Large intestine (tissue), 3 donors: ENCODE measurements around the gene APP. TPM values are rescaled to one million over a fixed set of nuclear protein-coding genes. Genes with fewer than 3 reads are reported as not detected.
"Not testable (repeated sequence)": the region's sequence is repeated elsewhere in the genome, so short reads cannot be mapped to it uniquely, and the experiment has no call there.

Experiments used
- DNase-seq, 2 donors: peaks; one replicate each; pipeline versions ENCODE4 v3.0.0 to v3.0.0-alpha.2; 2013
- H3K27ac ChIP-seq: one replicate; pipeline ENCODE4 v1.5.1; 2013; ENCODE audit warnings: low read length
- H3K27me3 ChIP-seq: 2 replicates; pipeline ENCODE4 v1.6.1; 2013; ENCODE audit warnings: low read length; ENCODE audit not compliant: control insufficient read depth, insufficient read depth
- H3K36me3 ChIP-seq: 2 replicates; pipeline ENCODE4 v1.6.1; 2013; ENCODE audit warnings: low read length; ENCODE audit not compliant: control insufficient read depth, insufficient read depth
- H3K4me1 ChIP-seq: one replicate; pipeline ENCODE4 v1.6.1; 2013; ENCODE audit warnings: low read length; ENCODE audit not compliant: control insufficient read depth, insufficient read depth
- H3K4me3 ChIP-seq: one replicate; pipeline ENCODE4 v1.5.1; 2013; ENCODE audit warnings: low read length
- H3K9me3 ChIP-seq: one replicate; pipeline ENCODE4 v1.6.1; 2013; ENCODE audit warnings: mild to moderate bottlenecking, low read depth, low read length, moderate library complexity; ENCODE audit not compliant: control insufficient read depth
- WGBS: methylation state at CpG from one replicate; pipeline ENCODE4 v1.1.5; 2013; ENCODE audit warnings: low lambda C conversion rate; ENCODE audit not compliant: insufficient coverage; 5-methylcytosine and 5-hydroxymethylcytosine counted together
- polyA plus RNA-seq: library from polyadenylated mRNA; unstranded; fragments of 120-200 nt; gene quantifications from one replicate; pipeline ENCODE4 v1.2.1, GENCODE V29; 2013

The APP gene
- polyA plus RNA-seq, 1 donor = 265 TPM

DNA sequence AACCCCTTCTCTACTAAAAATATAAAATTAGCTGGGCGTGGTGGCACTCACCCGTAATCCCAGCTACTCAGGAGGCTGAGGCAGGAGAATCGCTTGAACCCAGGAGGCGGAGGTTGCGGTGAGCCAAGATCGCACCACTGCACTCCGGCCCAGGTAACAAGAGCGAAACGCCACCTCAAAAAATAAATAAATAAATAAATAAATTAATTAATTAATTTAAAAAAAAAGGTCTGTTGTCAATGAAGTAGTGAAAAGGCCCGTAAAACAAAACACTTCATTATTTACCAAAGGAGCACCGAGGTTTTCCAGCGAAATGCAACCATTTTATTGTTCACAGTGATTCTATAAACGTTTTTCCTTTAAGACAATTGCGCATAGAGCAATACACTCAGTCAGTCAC, 39.5 kb downstream of the APP start:
- not testable (repeated sequence) for H3K36me3 ChIP-seq, H3K4me1 ChIP-seq, H3K9me3 ChIP-seq, H3K27ac ChIP-seq, H3K4me3 ChIP-seq, DNase-seq, H3K27me3 ChIP-seq
- 100% methylated on average over 6 of the region's 14 CpGs for WGBS

GRCh38 chr21:26130249-26130881, 40.2 kb downstream of the APP start:
- Histone ChIP-seq H3K27ac (no peak overlapping the region), H3K36me3 (no peaks in the 10 kb centered on the region), H3K9me3 (no peaks in the 10 kb centered on the region), H3K4me1 (no peaks in the 10 kb centered on the region), H3K27me3 (no peaks in the 10 kb centered on the region), H3K4me3 (no peak overlapping the region)
- no peak for DNase-seq
- WGBS = no CpG with 5 or more reads among the region's 4 CpGs

- 80% methylated on average over 2 of the region's 6 CpGs for WGBS
Measured at GRCh38 chr21:26127918-26128317, 42.7 kb downstream of the APP start.

GRCh38 chr21:26127073-26127814, 43.3 kb downstream of the APP start:
- no peak overlapping the region for H3K4me3 ChIP-seq
- no peak overlapping the region for H3K27ac ChIP-seq
- H3K36me3 ChIP-seq = no peaks in the 10 kb centered on the region
- DNase-seq = no peak
- no peaks in the 10 kb centered on the region for H3K9me3 ChIP-seq
- peaks cover 4% of the 10 kb centered on the region for H3K4me1 ChIP-seq
- H3K27me3 ChIP-seq = no peaks in the 10 kb centered on the region
- WGBS = 80% methylated on average over 1 of the region's 1 CpG

More at GRCh38 chr21:26127918-26128317, 42.7 kb downstream of the APP start:
- H3K4me1 ChIP-seq = peaks cover 4% of the 10 kb centered on the region
- H3K4me3 ChIP-seq = no peak overlapping the region
- H3K36me3 ChIP-seq = no peaks in the 10 kb centered on the region
- H3K9me3 ChIP-seq = no peaks in the 10 kb centered on the region
- no peaks in the 10 kb centered on the region for H3K27me3 ChIP-seq
- no peak overlapping the region for H3K27ac ChIP-seq
- no peak for DNase-seq

DNA sequence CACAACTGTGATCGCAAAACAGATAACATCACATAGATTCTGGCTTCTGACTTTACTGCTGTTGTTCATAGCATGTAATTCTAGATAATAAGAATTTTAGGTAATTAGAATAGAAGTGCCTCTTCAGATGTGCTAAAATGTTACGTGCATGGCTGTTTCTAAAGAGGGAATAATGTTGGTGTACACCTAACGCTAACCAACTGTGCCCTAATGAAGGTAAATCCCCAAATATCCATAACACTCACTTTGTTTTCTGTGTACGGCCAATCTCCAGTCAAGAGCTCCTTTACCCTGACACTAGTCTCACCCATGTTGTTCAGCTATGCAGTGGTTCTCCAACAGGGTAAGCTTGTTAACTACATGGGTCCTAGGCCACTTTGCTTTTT, 44.4 kb downstream of the APP start:
- Histone ChIP-seq H3K27ac (no peak overlapping the region), H3K4me1 (peaks cover 4% of the 10 kb centered on the region), H3K9me3 (no peaks in the 10 kb centered on the region), H3K36me3 (no peaks in the 10 kb centered on the region), H3K27me3 (no peaks in the 10 kb centered on the region), H3K4me3 (no peak overlapping the region)
- no peak for DNase-seq
- 89% methylated on average over 1 of the region's 4 CpGs for WGBS

DNA sequence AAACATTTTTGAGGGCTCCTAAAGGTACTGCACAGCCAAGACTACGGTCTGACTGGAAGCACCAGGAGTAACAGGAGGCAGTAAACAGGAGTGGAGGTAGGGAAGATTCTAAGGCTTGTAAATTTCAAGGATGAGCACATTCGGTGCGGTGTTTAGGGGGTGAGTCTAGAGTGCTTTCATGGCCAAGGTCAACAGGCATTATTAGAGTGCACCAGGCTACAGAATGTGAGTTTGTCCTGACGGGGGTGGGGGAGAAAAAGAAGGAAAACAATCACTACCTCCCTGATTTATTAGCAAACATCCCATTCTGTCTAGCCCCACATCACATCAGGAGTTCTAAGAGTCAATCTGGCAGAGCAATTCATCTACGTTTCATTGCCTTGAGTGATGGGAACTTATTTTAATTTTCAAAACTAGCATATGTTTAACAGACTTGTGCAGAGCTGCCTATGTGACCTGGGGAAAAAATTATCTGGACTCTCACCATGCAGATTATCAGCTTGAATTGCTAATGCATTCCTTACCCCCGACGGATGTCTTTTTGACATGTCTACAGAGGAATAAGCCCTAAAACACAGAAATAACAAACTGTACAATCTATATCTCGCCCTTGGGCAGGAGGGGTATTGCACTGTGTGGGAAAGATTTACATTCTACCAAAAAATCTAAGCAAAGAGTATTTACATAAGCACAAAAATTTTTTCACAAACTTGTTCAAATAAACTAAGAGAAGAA, 45.0 kb downstream of the APP start:
- no peaks in the 10 kb centered on the region for H3K27me3 ChIP-seq
- H3K4me1 ChIP-seq = peaks cover 4% of the 10 kb centered on the region
- no peak overlapping the region for H3K27ac ChIP-seq
- H3K9me3 ChIP-seq = no peaks in the 10 kb centered on the region
- 100% methylated on average over 2 of the region's 8 CpGs for WGBS
- H3K4me3 ChIP-seq = no peak overlapping the region
- DNase-seq = no peak
- H3K36me3 ChIP-seq = no peaks in the 10 kb centered on the region

- Histone ChIP-seq H3K36me3 (no peaks in the 10 kb centered on the region), H3K27me3 (no peaks in the 10 kb centered on the region), H3K4me3 (no peak overlapping the region), H3K27ac (no peak overlapping the region), H3K4me1 (peaks cover 4% of the 10 kb centered on the region), H3K9me3 (no peaks in the 10 kb centered on the region)
- no peak for DNase-seq
- WGBS = 40% methylated on average over 1 of the region's 7 CpGs
Measured at GRCh38 chr21:26124896-26125295, 45.7 kb downstream of the APP start.

GRCh38 chr21:26124421-26124833, 46.1 kb downstream of the APP start:
- H3K36me3 ChIP-seq = no peaks in the 10 kb centered on the region
- no peak overlapping the region for H3K4me3 ChIP-seq
- peaks cover 4% of the 10 kb centered on the region for H3K4me1 ChIP-seq
- no peak overlapping the region for H3K27ac ChIP-seq
- WGBS = 50% methylated on average over 1 of the region's 4 CpGs
- no peaks in the 10 kb centered on the region for H3K9me3 ChIP-seq
- H3K27me3 ChIP-seq = no peaks in the 10 kb centered on the region
- no peak for DNase-seq

- Histone ChIP-seq H3K4me1 (peaks cover 4% of the 10 kb centered on the region), H3K36me3 (no peaks in the 10 kb centered on the region), H3K27me3 (no peaks in the 10 kb centered on the region), H3K4me3 (no peak overlapping the region), H3K27ac (no peak overlapping the region), H3K9me3 (no peaks in the 10 kb centered on the region)
- 14% methylated on average over 1 of the region's 1 CpG for WGBS
- no peak for DNase-seq
Measured at GRCh38 chr21:26123012-26123411, 47.6 kb downstream of the APP start.

GRCh38 chr21:26120828-26121227, 49.7 kb downstream of the APP start:
- no peaks in the 10 kb centered on the region for H3K9me3 ChIP-seq
- no peaks in the 10 kb centered on the region for H3K27me3 ChIP-seq
- no peak overlapping the region for H3K4me3 ChIP-seq
- H3K27ac ChIP-seq = no peak overlapping the region
- no peaks in the 10 kb centered on the region for H3K36me3 ChIP-seq
- H3K4me1 ChIP-seq = peaks cover 4% of the 10 kb centered on the region
- WGBS = no CpG with 5 or more reads among the region's 4 CpGs
- DNase-seq = no peak
